Endometrial microvascular endothelial cells (primary cell): ENCODE results near the gene ZFP82. TPM values are rescaled to one million over a fixed set of nuclear protein-coding genes. Genes with fewer than 3 reads are reported as not detected.

ENCODE experiments used
- in situ Hi-C: cut with HindIII; loops from 2 replicates; pipeline ENCODE4 v1.10.0; 2017; ENCODE audit warnings: low sequenced_read_pairs, low pct_unique_long_range_greater_than_20kb; ENCODE audit errors: inconsistent ontology term
- total RNA-seq: library from RNA; depleted of rRNA; stranded (reverse); fragments of >200 nt; gene quantifications from one replicate; pipeline ENCODE4 v1.2.3, GENCODE V29; 2015; ENCODE audit errors: inconsistent ontology term

The ZFP82 gene
- total RNA-seq, result 5.8 TPM

GRCh38 chr19:36418287-36419001 is at the start of gene ZFP82:
ZFP82 (minus strand) TSS chr19:36418644; CDS start chr19:36409789, 8,855 bp downstream.
- in situ Hi-C loops, result no loop called here

GRCh38 chr19:36460046-36460445 is 41.6 kb upstream of the ZFP82 start:
- in situ Hi-C loops, result no loop called here

GRCh38 chr19:36456831-36457230 is 38.4 kb upstream of the ZFP82 start:
- in situ Hi-C loops, result no loop called here

- in situ Hi-C loops, result no loop called here
Observed at GRCh38 chr19:36449059-36449670, 30.7 kb upstream of the ZFP82 start.

GRCh38 chr19:36441339-36441738 is 22.9 kb upstream of the ZFP82 start:
- in situ Hi-C loops, result no loop called here

- in situ Hi-C loops, result no loop called here
Observed at GRCh38 chr19:36436531-36436930, 18.1 kb upstream of the ZFP82 start.

GRCh38 chr19:36423925-36424324 is 5.5 kb upstream of the ZFP82 start:
- in situ Hi-C loops, result no loop called here

GRCh38 chr19:36421749-36422481 is 3.5 kb upstream of the ZFP82 start:
- in situ Hi-C loops, result no loop called here

- in situ Hi-C loops, result no loop called here
Observed at GRCh38 chr19:36420961-36421748, 2.7 kb upstream of the ZFP82 start.

GRCh38 chr19:36417752-36418286 is 625 bp downstream of the ZFP82 start:
- in situ Hi-C loops, result no loop called here

- in situ Hi-C loops, result no loop called here
Observed at GRCh38 chr19:36409841-36410240, 8.6 kb downstream of the ZFP82 start.

GRCh38 chr19:36408101-36408500 is 10.3 kb downstream of the ZFP82 start:
- in situ Hi-C loops, result no loop called here

GRCh38 chr19:36404498-36404897 is 13.9 kb downstream of the ZFP82 start:
- in situ Hi-C loops, result no loop called here

- in situ Hi-C loops, result no loop called here
Observed at GRCh38 chr19:36401475-36401874, 17.0 kb downstream of the ZFP82 start.

- in situ Hi-C loops, result no loop called here
Observed at GRCh38 chr19:36398571-36398970, 19.9 kb downstream of the ZFP82 start.

- in situ Hi-C loops, result no loop called here
Observed at GRCh38 chr19:36392916-36393673, 25.3 kb downstream of the ZFP82 start.

GRCh38 chr19:36379510-36379819 is 39.0 kb downstream of the ZFP82 start:
- in situ Hi-C loops, result no loop called here
